ENCODE results near the gene CDNF.
A peak's percentile ranks its signal among the peaks of the same experiment; 100 is the strongest.

CDNF gene

GRCh38 chr10:14784459-14785055 is 53.3 kb downstream of the CDNF start:
- DNase-seq, result no peak

GRCh38 chr10:14782691-14783363 is 55.0 kb downstream of the CDNF start:
- peak; percentile 17 for DNase-seq

GRCh38 chr10:14781763-14782162 is 56.1 kb downstream of the CDNF start:
- peak; percentile 25 for DNase-seq

GRCh38 chr10:14779001-14779651 is 58.7 kb downstream of the CDNF start:
- DNase-seq, result no peak

- no peak for DNase-seq
These were observed 61.3 kb downstream of the CDNF start for GRCh38 chr10:14776546-14776945.

GRCh38 chr10:14775656-14776055 is 62.2 kb downstream of the CDNF start:
- DNase-seq, result no peak

GRCh38 chr10:14774797-14775196 is 63.0 kb downstream of the CDNF start, which contains the start of gene FAM107B:
FAM107B (minus strand) TSS chr10:14774897; CDS start chr10:14774663, 234 bp downstream.
- DNase-seq, result no peak

- no peak for DNase-seq
These were observed 63.6 kb downstream of the CDNF start for GRCh38 chr10:14774214-14774580.

GRCh38 chr10:14773551-14774213 is 64.2 kb downstream of the CDNF start:
- DNase-seq, result no peak

- DNase-seq, result no peak
These were observed 65.4 kb downstream of the CDNF start for GRCh38 chr10:14772399-14772798.

- DNase-seq, result no peak
These were observed 66.9 kb downstream of the CDNF start for GRCh38 chr10:14770927-14771326.

Data from hematopoietic multipotent progenitor cell treated with erythropoietin and hydrocortisone succinate and interleukin-3 and kit ligand, for 6 days (in vitro differentiated cells).